Mesendoderm (in vitro differentiated cells): ENCODE results near the gene FAM200C.

Experiments used
- DNase-seq: peaks from one replicate; pipeline ENCODE4 v3.0.0; 2013
- H2AK5ac ChIP-seq: 2 replicates; pipeline ENCODE4 v1.6.1; 2013; ENCODE audit warnings: low read length, inconsistent platforms
- H2BK120ac ChIP-seq: 2 replicates; pipeline ENCODE4 v1.6.1; 2013; ENCODE audit warnings: low read depth, mild to moderate bottlenecking, low read length, moderate library complexity, mixed read lengths
- H2BK15ac ChIP-seq: replicated peaks from 2 replicates; pipeline ENCODE4 v1.6.1; 2013; ENCODE audit warnings: low read depth, mild to moderate bottlenecking, moderate library complexity
- H2BK5ac ChIP-seq: 2 replicates; pipeline ENCODE4 v1.6.1; 2013; ENCODE audit warnings: low read length, inconsistent platforms
- H3K18ac ChIP-seq: 2 replicates; pipeline ENCODE4 v1.6.1; 2013; ENCODE audit warnings: mild to moderate bottlenecking, low read length, mixed read lengths
- H3K23ac ChIP-seq: one replicate; pipeline ENCODE4 v1.6.1; 2013; ENCODE audit warnings: low read length
- H3K27ac ChIP-seq: 2 replicates; pipeline ENCODE4 v1.5.1; 2013; ENCODE audit warnings: low read depth, mild to moderate bottlenecking, inconsistent platforms, low read length, moderate library complexity
- H3K27me3 ChIP-seq: 2 replicates; pipeline ENCODE4 v1.6.1; 2013; ENCODE audit warnings: low read length, control low read depth, mild to moderate bottlenecking, inconsistent platforms; ENCODE audit not compliant: insufficient read depth, poor library complexity
- H3K36me3 ChIP-seq: 2 replicates; pipeline ENCODE4 v1.6.1; 2013; ENCODE audit warnings: low read length, inconsistent platforms; ENCODE audit not compliant: control insufficient read depth, insufficient read depth
- H3K4ac ChIP-seq: one replicate; pipeline ENCODE4 v1.6.1; 2013; ENCODE audit warnings: low read depth, mild to moderate bottlenecking, low read length, moderate library complexity
- H3K4me1 ChIP-seq: 2 replicates; pipeline ENCODE4 v1.6.1; 2013; ENCODE audit warnings: low read depth, low read length, inconsistent platforms; ENCODE audit not compliant: control insufficient read depth
- H3K4me2 ChIP-seq: 2 replicates; pipeline ENCODE4 v1.6.1; 2013; ENCODE audit warnings: low read length
- H3K4me3 ChIP-seq: 2 replicates; pipeline ENCODE4 v1.5.1; 2013; ENCODE audit warnings: mild to moderate bottlenecking, low read length
- H3K56ac ChIP-seq: one replicate; pipeline ENCODE4 v1.6.1; 2013; ENCODE audit warnings: low read length
- H3K79me1 ChIP-seq: 2 replicates; pipeline ENCODE4 v1.6.1; 2013; ENCODE audit warnings: low read length, inconsistent platforms
- H3K79me2 ChIP-seq: 2 replicates; pipeline ENCODE4 v1.6.1; 2013; ENCODE audit warnings: mild to moderate bottlenecking, low read length; ENCODE audit not compliant: control insufficient read depth, insufficient read depth
- H3K9ac ChIP-seq: 2 replicates; pipeline ENCODE4 v1.6.1; 2013; ENCODE audit warnings: low read length, inconsistent platforms
- H4K5ac ChIP-seq: one replicate; pipeline ENCODE4 v1.6.1; 2013; ENCODE audit warnings: low read length
- H4K8ac ChIP-seq: one replicate; pipeline ENCODE4 v1.6.1; 2013; ENCODE audit warnings: low read depth, mild to moderate bottlenecking, control low read depth, low read length, moderate library complexity
- WGBS: extraction: QIAGEN DNeasy Blood & Tissue Kit; methylation state at CpG from one replicate; pipeline ENCODE4 v1.1.7; 2013; ENCODE audit warnings: low lambda C conversion rate, missing lambda C conversion rate; ENCODE audit not compliant: insufficient coverage; ENCODE audit errors: extremely low coverage; 5-methylcytosine and 5-hydroxymethylcytosine counted together

Gene FAM200C

DNA sequence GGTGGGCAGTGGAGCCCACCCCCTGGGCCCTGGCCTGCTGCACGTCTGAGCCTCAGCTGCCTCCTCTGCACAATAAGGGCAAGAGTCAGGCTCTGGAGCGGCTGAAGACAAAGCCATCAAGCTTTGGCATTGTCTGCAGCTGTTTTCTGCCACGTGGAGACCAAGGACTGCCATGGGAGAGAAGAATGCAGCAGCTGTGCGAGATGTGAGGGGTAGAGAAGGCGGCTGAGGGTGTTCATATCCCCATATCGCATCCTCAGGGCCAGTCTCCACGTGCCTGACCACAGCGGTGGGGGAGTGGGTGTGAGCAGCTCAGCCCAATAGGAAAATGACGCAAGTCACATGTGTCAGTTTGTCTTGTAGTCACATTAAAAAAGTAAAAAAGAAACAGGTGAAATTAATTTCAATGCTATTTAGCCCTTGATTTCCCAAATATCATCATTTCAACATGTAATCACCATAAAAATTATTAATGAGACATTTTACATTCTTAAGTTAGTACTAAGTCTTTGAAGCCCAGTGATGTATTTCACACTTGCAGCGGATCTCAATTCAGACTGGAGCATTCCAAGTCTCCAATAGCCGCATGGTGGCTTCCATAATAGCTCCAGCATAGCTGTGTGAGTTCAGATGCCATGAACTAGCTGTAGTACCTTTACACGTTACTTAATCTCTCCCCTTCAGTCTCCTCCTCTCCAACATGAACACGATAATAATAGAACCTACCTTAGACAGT is 36.0 kb downstream of the FAM200C start:
- peaks cover 5% of the 10 kb centered on the region for H3K4me1 ChIP-seq
- no peak overlapping the region for H3K56ac ChIP-seq
- no peaks in the 10 kb centered on the region for H3K27me3 ChIP-seq
- no CpG with 5 or more reads among the region's 13 CpGs for WGBS
- H3K4me2 ChIP-seq = no peak overlapping the region
- DNase-seq = no peak
- H4K5ac ChIP-seq = no peak overlapping the region
- no peaks in the 10 kb centered on the region for H3K79me2 ChIP-seq
- H3K23ac ChIP-seq = no peak overlapping the region
- H3K18ac ChIP-seq = no peak overlapping the region
- no peak overlapping the region for H3K4ac ChIP-seq
- no peak overlapping the region for H3K9ac ChIP-seq
- no peak overlapping the region for H4K8ac ChIP-seq
- no peak overlapping the region for H3K27ac ChIP-seq
- no peak overlapping the region for H2BK5ac ChIP-seq
- no peaks in the 10 kb centered on the region for H3K79me1 ChIP-seq
- no peak overlapping the region for H2BK120ac ChIP-seq
- no peak overlapping the region for H2AK5ac ChIP-seq
- H3K4me3 ChIP-seq = no peak overlapping the region
- H2BK15ac ChIP-seq = no peak overlapping the region
- no peaks in the 10 kb centered on the region for H3K36me3 ChIP-seq

DNA sequence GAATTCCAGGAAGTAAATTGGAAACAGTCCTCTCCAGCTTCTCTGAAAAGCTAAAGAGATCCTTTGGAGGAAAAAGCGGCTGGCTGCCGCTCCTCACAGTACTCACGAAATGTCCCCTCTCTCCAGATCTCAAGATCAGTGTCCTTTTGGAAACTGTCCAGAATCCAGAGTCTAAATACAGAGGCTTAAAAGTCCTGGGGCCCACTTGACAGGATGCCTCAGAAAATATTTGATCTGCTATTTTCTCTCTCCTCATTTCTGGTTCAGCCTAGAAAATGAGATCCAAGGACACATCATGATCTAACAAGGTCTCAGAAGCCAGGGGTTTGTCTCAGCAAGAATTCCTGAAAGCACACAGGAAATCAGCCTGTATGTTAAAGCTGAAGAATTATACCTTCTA is 36.6 kb downstream of the FAM200C start:
- Histone ChIP-seq H3K79me2 (no peaks in the 10 kb centered on the region), H2AK5ac (no peak overlapping the region), H4K8ac (no peak overlapping the region), H2BK5ac (no peak overlapping the region), H3K4me1 (peaks cover 5% of the 10 kb centered on the region), H2BK15ac (no peak overlapping the region), H3K36me3 (no peaks in the 10 kb centered on the region), H3K4me3 (no peak overlapping the region), H3K56ac (no peak overlapping the region), H3K18ac (no peak overlapping the region), H4K5ac (no peak overlapping the region), H3K27ac (no peak overlapping the region), H3K9ac (no peak overlapping the region), H3K4me2 (no peak overlapping the region), H3K23ac (no peak overlapping the region), H3K4ac (no peak overlapping the region), H3K27me3 (no peaks in the 10 kb centered on the region), H2BK120ac (no peak overlapping the region), H3K79me1 (no peaks in the 10 kb centered on the region)
- no CpG with 5 or more reads among the region's 3 CpGs for whole genome bisulfite sequencing
- no peak for DNase-seq

DNA sequence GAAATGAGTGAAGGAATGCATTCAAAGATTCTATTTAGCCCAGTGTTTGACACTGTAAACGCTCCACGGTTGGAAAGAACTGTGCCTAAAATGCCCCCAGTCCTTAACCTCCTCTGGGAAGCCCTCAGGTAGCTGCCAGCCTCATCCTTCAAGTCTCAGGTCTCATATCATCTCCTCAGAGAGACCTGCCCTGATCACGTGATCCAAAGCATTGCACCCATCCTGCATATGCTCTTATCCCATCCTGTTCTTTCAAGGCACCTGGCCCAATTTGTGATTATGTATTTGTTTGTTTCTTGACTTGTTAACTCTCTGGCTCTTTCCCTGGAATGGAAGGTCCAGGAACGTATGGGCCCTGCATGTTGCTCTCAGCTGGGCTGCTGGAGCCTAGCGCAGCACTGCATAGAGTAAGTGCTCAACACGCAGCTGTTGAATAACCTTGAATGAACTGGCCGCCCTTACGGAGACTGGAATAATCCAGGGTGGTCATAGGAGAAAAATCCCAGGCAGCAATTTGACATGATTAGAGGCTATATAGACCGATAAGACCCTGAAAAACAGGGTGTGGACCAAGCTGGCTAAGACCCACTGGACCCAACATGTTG is 38.1 kb downstream of the FAM200C start:
- Histone ChIP-seq H3K9ac (no peak overlapping the region), H3K18ac (no peak overlapping the region), H3K4me1 (peaks cover 5% of the 10 kb centered on the region), H3K79me1 (no peaks in the 10 kb centered on the region), H3K23ac (no peak overlapping the region), H3K79me2 (no peaks in the 10 kb centered on the region), H3K27me3 (no peaks in the 10 kb centered on the region), H3K36me3 (no peaks in the 10 kb centered on the region), H3K27ac (no peak overlapping the region), H3K4me2 (no peak overlapping the region), H2BK120ac (no peak overlapping the region), H3K4me3 (no peak overlapping the region), H3K56ac (no peak overlapping the region), H2AK5ac (no peak overlapping the region), H4K8ac (no peak overlapping the region), H4K5ac (no peak overlapping the region), H3K4ac (no peak overlapping the region), H2BK15ac (no peak overlapping the region), H2BK5ac (no peak overlapping the region)
- WGBS = no CpG with 5 or more reads among the region's 9 CpGs
- DNase-seq = no peak

DNA sequence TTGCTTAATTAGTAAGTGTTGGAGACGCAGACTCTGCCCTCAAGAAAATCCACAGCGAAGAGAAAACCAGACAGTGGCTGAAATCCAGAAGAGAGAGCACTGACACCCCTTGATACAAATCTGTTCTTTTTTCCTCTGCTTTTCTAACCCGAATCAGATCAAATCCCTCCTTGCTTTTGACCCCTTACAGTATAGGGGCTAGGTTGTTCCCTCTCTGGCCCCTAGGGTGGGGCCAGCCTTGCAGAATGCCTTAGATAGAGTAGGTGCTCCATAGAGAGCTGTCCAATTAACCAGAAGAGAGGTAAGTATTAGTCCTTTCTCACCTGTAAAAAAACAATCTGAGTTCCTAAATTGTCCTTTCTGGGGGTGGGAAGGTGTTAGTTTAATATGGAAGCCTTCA is 39.5 kb downstream of the FAM200C start:
- Histone ChIP-seq H3K4me2 (no peak overlapping the region), H3K4me1 (peaks cover 5% of the 10 kb centered on the region), H3K4ac (no peak overlapping the region), H2AK5ac (no peak overlapping the region), H3K56ac (peak overlapping the region; percentile 56), H2BK5ac (no peak overlapping the region), H3K27me3 (no peaks in the 10 kb centered on the region), H3K9ac (no peak overlapping the region), H4K5ac (no peak overlapping the region), H2BK15ac (no peak overlapping the region), H3K23ac (no peak overlapping the region), H3K79me1 (no peaks in the 10 kb centered on the region), H3K18ac (no peak overlapping the region), H4K8ac (no peak overlapping the region), H2BK120ac (no peak overlapping the region), H3K79me2 (no peaks in the 10 kb centered on the region), H3K36me3 (no peaks in the 10 kb centered on the region), H3K27ac (no peak overlapping the region), H3K4me3 (no peak overlapping the region)
- no CpG with 5 or more reads among the region's 3 CpGs for WGBS
- DNase-seq = peak; percentile 29

DNA sequence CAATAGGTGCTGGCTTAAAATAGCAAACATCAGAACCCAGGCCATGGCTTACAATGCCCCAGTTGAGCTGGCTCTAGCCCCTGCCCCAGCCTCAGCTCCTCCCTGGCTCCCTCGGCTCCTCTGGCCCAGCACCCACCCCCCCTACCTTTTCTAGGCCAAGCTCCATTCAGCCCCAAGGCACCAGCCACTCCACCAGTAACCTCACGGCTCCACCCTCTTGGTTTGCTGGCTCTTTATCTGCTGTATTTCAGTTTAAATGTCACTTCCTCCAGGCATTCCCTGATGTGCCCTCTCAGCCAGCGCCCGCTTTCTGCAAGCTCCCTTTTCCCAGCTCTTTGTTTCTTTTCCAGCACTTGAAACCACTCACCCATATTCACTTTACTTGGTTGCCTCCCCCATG is 40.0 kb downstream of the FAM200C start:
- no peak overlapping the region for H3K4me2 ChIP-seq
- peak overlapping the region; percentile 87 for H4K5ac ChIP-seq
- no peaks in the 10 kb centered on the region for H3K79me2 ChIP-seq
- H2BK15ac ChIP-seq = no peak overlapping the region
- no peak overlapping the region for H3K27ac ChIP-seq
- H3K18ac ChIP-seq = peak overlapping the region; percentile 7
- peaks cover 5% of the 10 kb centered on the region for H3K4me1 ChIP-seq
- no peak overlapping the region for H2AK5ac ChIP-seq
- H3K23ac ChIP-seq = no peak overlapping the region
- no peak overlapping the region for H4K8ac ChIP-seq
- no peak overlapping the region for H2BK120ac ChIP-seq
- DNase-seq = peak; percentile 54
- no CpG with 5 or more reads among the region's 4 CpGs for WGBS
- no peak overlapping the region for H3K9ac ChIP-seq
- peak overlapping the region; percentile 67 for H3K56ac ChIP-seq
- H3K27me3 ChIP-seq = no peaks in the 10 kb centered on the region
- no peaks in the 10 kb centered on the region for H3K36me3 ChIP-seq
- no peak overlapping the region for H3K4ac ChIP-seq
- no peak overlapping the region for H2BK5ac ChIP-seq
- H3K4me3 ChIP-seq = no peak overlapping the region
- no peaks in the 10 kb centered on the region for H3K79me1 ChIP-seq
